GM12801 (cell line): Measurements from ENCODE around the gene FRAT2.

Source experiments
- TF ChIP-seq, protein P1 (sequence below): IDR thresholded peaks from one replicate; pipeline ENCODE4 v1.5.1; 2011; ENCODE audit warnings: control low read depth; ENCODE audit not compliant: insufficient read length; ENCODE audit errors: extremely low read depth

The FRAT2 gene

DNA sequence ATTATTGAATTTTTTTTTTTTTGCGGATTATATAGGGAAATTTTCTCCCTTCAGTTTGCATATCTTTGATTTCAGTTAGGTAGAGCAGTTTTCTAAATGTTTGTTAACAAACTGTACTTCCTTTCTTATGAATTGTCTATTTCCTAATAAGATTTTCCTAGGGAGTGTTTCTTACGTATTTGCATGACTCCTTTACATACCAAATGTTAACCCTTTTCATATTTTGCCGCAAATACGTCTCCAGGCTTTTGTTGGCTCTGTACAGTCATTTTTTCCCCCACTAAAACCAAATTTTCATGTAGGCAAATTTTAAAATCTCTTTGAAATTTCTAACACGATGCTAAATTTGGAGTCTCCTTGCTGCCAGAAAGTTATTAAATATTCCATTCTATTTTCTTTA is 1.9 kb upstream of the FRAT2 start:
- TF ChIP-seq, protein P1, sequence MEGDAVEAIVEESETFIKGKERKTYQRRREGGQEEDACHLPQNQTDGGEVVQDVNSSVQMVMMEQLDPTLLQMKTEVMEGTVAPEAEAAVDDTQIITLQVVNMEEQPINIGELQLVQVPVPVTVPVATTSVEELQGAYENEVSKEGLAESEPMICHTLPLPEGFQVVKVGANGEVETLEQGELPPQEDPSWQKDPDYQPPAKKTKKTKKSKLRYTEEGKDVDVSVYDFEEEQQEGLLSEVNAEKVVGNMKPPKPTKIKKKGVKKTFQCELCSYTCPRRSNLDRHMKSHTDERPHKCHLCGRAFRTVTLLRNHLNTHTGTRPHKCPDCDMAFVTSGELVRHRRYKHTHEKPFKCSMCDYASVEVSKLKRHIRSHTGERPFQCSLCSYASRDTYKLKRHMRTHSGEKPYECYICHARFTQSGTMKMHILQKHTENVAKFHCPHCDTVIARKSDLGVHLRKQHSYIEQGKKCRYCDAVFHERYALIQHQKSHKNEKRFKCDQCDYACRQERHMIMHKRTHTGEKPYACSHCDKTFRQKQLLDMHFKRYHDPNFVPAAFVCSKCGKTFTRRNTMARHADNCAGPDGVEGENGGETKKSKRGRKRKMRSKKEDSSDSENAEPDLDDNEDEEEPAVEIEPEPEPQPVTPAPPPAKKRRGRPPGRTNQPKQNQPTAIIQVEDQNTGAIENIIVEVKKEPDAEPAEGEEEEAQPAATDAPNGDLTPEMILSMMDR: no peak

DNA sequence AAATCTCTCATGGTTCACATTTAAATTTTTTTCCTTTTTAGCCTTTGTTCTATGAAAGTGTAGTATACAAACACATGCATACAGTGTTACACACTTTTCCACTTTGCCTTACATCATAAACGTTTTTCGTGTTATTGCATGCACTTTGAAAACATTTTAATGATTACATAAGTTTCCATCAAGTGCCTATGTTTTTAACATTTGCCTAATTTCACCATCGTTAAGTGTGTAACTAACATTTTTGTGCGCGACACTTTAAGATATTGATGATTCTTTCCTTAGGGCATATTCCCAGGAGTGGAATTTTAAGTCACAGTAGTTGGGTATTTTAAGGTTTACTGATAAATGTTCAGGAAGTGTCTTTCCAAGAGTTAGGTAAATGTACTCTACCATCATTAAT is 1.5 kb upstream of the FRAT2 start:
- TF ChIP-seq, protein P1: no peak

DNA sequence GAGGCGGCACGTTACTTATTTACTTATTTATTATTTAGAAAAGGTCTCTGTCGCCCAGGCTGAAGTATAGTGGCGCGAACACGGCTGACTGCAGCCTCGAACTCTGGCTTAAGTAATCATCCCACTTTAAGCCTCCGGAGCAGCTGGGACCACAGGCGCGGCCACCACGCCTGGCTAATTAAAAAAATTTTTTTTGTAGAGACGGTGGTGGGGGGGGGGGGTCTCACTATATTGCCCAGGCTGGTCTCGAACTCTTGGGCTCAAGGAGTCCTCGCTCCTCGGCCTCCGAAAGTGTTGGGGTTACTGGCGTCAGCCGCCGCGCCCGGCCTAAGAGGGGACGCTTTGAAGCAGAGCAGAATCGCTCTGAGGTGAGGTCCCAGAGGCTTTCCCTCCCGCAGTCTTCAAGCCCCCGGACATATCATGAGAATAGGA is 675 bp upstream of the FRAT2 start:
- TF ChIP-seq, protein P1: no peak

DNA sequence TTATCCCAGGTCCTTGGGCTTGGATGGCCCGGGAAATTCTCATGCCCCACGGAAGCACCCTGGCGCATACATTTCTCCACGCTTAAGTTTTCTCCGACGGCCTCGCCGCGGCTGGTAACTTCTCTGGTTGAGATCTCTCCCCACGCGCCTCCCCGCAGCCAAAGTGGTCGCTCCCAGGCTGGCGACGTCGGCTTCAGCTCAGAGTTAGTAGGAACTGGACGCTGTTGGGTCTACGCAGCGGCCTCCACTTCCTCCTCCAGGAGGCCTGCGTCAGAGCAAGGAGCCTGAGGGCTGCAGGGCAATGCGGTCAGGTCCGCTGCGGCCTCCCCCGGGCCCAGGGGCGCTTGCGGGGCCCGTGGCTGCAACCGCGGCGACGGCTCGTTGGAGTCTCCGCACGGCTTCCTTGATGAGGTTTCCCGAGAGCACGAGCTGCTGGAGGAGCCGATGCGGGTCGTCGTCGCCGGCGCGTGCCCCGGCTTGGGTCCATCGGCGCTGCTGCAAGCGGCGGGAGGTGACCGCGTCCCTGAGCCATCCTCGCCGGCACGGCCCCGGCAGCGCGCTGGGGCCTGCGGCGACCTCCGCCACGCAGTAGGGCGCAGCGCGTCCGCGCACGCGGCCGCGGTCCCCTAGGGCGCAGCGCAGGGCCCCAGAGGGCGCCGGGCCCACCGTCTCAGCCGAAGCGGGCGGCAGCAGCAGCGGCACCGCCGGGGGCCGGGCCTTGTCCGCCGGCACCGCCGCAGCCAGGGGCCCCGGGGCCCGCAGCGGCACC is 744 bp downstream of the FRAT2 start:
- TF ChIP-seq, protein P1: no peak

DNA sequence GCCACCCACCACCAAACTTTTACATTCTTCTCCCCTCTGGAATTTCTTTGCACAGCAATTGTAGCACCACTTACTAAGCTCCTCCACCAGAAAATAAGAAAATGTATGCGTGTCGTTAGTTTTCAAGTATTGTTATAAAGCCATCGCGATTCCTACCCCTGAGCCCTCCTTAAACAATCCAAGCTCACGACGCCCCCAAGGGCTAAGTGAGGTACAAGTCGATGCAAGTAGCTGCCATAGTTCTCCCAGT is 1.3 kb downstream of the FRAT2 start:
- TF ChIP-seq, protein P1: no peak

DNA sequence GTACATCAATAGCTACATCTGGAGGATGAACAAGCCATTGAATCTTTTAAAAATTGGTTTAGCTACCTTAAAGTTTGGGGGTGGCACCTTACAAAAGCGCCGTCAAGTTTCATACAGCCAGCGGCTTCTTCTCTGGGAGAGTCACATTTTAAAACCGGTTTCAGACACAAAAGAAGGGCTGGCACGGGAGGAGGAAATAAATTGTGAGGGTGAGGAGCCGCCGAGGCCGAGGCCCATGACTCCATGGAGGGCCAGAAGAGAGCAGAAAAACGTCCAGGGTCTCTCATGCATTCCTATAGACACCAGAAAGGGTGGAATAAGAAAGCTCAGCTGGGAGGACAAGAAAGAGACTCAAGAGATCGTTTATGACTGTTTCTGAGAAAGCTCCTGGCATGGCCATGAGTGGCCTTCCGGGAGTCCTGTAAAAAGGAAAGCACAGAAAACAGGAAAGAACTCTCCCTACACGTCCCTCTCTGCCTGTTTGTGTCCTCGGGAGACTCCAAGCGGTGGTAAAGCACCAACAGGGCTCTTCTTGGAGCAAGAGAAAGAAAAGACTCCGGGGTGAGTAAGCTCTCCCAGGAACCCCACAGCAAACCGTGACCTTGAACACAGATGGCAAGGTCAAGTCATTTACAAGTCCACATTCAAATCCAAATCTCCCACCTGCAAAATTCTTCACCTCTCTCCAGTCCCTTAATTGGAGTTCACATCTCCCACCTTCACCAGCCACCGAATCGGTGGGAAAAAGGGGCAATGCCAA is 1.8 kb downstream of the FRAT2 start:
- TF ChIP-seq, protein P1: no peak

DNA sequence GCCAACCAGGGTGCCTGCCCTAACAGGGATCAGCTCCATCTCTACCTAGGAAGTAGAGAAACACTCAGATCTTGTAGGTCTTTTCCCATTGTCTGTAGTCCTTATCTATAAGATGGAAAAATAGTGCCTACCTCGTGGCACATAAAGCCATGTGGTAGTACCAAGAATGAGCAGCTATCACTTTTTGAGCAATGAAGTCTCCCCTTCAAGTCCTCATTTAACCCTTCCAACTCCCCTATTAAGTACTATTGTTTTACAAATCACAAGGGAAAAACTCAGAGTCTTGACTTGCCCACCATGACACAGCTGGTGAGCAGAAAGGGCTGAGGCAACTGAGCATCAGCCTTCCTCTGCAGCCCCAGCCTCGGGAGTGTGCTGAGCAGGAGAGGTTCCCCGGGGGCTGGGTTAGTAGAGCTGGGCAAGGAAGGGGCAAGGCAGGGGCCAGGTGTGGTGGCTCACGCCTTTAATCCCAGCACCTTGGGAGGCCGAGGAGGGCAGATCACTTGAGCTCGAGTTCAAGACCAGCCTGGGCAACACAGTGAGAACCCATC is 3.3 kb downstream of the FRAT2 start:
- TF ChIP-seq, protein P1: no peak
